Lung (tissue), 12 donors: Measurements from ENCODE around the gene ASAP3. TPM values are rescaled to one million over a fixed set of nuclear protein-coding genes. Genes with fewer than 3 reads are reported as not detected.

Experiments used
- ATAC-seq: fragments of 200-7000 bp; cut with Tn5 transposase; one replicate; pipeline ENCODE4 v1.9.1; 2020; ENCODE audit warnings: moderate number of reproducible peaks; ENCODE audit not compliant: insufficient read depth, low FRiP score
- DNase-seq, 3 donors: peaks; one replicate each; pipeline ENCODE4 v3.0.0-alpha.2; 2013 to 2017
- H3K27ac ChIP-seq, 2 donors: one replicate each; pipeline ENCODE4 v1.5.1; 2013; ENCODE audit warnings: mild to moderate bottlenecking in 2 of 2, moderate library complexity in 2 of 2, control low read depth in 1 of 2, inconsistent platforms in 1 of 2, low read depth in 1 of 2, low read length in 1 of 2
- H3K27me3 ChIP-seq, 3 donors: one replicate each; pipeline ENCODE4 v1.5.1; 2013; ENCODE audit warnings: low read length in 2 of 3; ENCODE audit not compliant: control insufficient read depth in 3 of 3, insufficient read depth in 3 of 3
- H3K36me3 ChIP-seq, 4 donors: one replicate each; pipeline ENCODE4 v1.5.1; 2013; ENCODE audit warnings: low read length in 4 of 4, mild to moderate bottlenecking in 1 of 4, moderate library complexity in 1 of 4; ENCODE audit not compliant: control insufficient read depth in 4 of 4, insufficient read depth in 4 of 4
- H3K4me1 ChIP-seq, 5 donors: one replicate each; pipeline ENCODE4 v1.5.1; 2013; ENCODE audit warnings: low read length in 5 of 5, mild to moderate bottlenecking in 2 of 5, moderate library complexity in 1 of 5; ENCODE audit not compliant: control insufficient read depth in 5 of 5, insufficient read depth in 5 of 5
- H3K4me3 ChIP-seq: one replicate; pipeline ENCODE4 v1.5.1; 2013; ENCODE audit warnings: mild to moderate bottlenecking, control low read depth, moderate library complexity
- H3K9ac ChIP-seq, 2 donors: one replicate each; pipeline ENCODE4 v1.5.1; 2013; ENCODE audit warnings: low read length in 2 of 2, control low read depth in 1 of 2; ENCODE audit not compliant: insufficient read depth in 1 of 2
- H3K9me3 ChIP-seq, 4 donors: one replicate each; pipeline ENCODE4 v1.5.1; 2013; ENCODE audit warnings: low read length in 3 of 4, mild to moderate bottlenecking in 1 of 4, moderate library complexity in 1 of 4; ENCODE audit not compliant: control insufficient read depth in 4 of 4, insufficient read depth in 3 of 4
- WGBS, 2 donors: extraction: QIAGEN DNeasy Blood & Tissue Kit; methylation state at CpG; one replicate each; pipeline ENCODE4 v1.1.7; 2013; 5-methylcytosine and 5-hydroxymethylcytosine counted together
- polyA plus RNA-seq, 2 donors: library from polyadenylated mRNA; stranded (reverse); fragments of 200-250 nt; gene quantifications; one replicate each; pipeline ENCODE4 v1.2.1, GENCODE V29; 2013
- total RNA-seq, 2 donors: library from RNA; depleted of rRNA in 1 of 2; stranded (reverse); fragments of >200 nt in 1 of 2; gene quantifications; one replicate each; pipeline ENCODE4 v1.2.1, GENCODE V29; 2014 to 2021
- TF ChIP-seq, protein P1 (sequence below): IDR thresholded peaks from 2 replicates; pipeline ENCODE4 v1.5.1; 2012; ENCODE audit warnings: mild to moderate bottlenecking; ENCODE audit errors: control extremely low read depth, extremely low read depth
- donor health status: control.
- donor health status: control.
- donor health status: Bipolar disorder and iron deficiency.
- donor health status: healthy.
- donor health status: DM: yes; HTN: yes; CAD: no.

ASAP3 gene
- total and polyA plus RNA-seq, 4 donors, result 16.9 to 38.1 (median 30.0) TPM

DNA sequence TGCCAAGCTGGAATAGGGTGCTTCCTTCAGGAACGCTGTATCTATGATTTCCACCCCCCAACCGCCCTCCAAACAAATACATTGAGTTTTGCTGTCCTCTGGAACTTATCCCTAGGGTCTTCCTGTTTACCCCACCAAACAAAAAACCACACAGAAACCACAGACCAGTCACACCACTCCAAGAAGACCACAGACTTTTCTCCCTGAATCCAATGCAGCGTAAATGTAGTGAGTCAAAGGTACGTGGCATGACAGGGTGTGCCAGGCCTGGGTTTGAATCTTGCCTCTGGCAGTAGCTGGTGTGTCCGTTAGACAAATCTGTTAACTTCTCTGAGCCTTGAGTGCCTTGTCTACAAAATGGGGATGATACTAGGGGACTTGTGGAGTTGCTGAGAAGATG, 27.8 kb downstream of the ASAP3 start:
- Histone ChIP-seq H3K36me3 (peaks cover 0 to 14% (median 7%) of the 10 kb centered on the region in 4 donors), H3K27ac (no peak overlapping the region), H3K27me3 (no peaks in the 10 kb centered on the region), H3K4me3 (no peak overlapping the region), H3K9me3 (no peaks in the 10 kb centered on the region), H3K4me1 (peaks cover 0 to 15% (median 7%) of the 10 kb centered on the region in 5 donors), H3K9ac (no peak overlapping the region)
- TF ChIP-seq, protein P1, sequence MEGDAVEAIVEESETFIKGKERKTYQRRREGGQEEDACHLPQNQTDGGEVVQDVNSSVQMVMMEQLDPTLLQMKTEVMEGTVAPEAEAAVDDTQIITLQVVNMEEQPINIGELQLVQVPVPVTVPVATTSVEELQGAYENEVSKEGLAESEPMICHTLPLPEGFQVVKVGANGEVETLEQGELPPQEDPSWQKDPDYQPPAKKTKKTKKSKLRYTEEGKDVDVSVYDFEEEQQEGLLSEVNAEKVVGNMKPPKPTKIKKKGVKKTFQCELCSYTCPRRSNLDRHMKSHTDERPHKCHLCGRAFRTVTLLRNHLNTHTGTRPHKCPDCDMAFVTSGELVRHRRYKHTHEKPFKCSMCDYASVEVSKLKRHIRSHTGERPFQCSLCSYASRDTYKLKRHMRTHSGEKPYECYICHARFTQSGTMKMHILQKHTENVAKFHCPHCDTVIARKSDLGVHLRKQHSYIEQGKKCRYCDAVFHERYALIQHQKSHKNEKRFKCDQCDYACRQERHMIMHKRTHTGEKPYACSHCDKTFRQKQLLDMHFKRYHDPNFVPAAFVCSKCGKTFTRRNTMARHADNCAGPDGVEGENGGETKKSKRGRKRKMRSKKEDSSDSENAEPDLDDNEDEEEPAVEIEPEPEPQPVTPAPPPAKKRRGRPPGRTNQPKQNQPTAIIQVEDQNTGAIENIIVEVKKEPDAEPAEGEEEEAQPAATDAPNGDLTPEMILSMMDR, result no peak
- 81 to 83% methylated on average over 5 of the region's 5 CpGs for WGBS, 2 donors
- DNase-seq (no peak), ATAC-seq (no peak)

DNA sequence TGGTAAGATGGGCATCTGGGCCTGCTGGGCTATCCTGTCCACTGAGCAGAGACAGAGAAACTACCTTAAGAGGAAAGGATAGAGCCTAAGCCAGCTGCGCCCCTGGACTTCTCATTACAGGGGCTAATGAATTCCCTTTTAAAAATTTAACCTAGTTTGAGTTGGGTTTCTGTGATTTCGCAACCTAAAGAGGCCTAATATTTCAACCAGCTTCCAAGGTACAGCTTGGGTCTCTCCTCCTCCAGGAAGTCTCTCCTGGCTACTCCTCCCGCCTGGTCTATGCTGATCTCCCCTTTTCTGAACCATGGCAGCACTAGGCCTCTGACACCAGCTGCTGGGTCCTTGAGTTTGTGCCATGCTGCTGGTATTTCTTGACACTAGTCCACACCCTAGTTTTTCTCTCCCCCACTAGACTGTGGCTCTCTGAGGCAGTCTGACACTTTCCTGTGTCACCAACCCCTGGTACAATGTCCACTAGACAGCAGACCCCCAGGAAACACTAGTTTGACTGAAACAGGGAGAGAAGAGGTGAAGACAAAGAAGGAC, 30.5 kb downstream of the ASAP3 start:
- Histone ChIP-seq H3K36me3 (peaks cover 0 to 19% (median 9%) of the 10 kb centered on the region in 4 donors), H3K9me3 (no peaks in the 10 kb centered on the region), H3K4me3 (no peak overlapping the region), H3K4me1 (peaks cover 0 to 15% (median 7%) of the 10 kb centered on the region in 5 donors), H3K27ac (peak overlapping the region in 1 of 2 donors; percentile 3), H3K9ac (no peak overlapping the region), H3K27me3 (no peaks in the 10 kb centered on the region)
- DNase-seq (no peak), ATAC-seq (no peak)
- TF ChIP-seq, protein P1, result no peak
- 80 to 84% methylated on average over 3 of the region's 3 CpGs for WGBS, 2 donors

DNA sequence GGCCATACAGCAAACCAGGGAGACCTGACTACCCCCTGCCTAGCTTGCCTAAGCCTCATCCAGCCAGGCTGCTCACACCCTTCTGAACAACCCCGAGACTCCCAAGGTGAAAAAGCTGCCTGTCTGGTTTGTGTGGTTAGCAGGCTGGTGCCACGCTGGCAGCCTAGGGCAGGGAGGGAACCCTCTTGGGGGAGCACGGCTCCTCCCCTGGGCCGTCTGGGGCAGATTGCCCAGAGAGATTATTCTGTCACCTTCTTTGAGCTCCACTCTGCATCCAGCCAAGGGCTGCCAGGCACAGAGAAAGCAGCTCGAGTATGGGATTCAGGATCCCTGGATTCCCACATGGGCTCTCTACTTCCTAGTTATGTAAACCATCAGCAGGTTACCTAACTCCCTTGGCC, 32.0 kb downstream of the ASAP3 start:
- H3K4me3 ChIP-seq, result no peak overlapping the region
- TF ChIP-seq, protein P1, result no peak
- H3K27me3 ChIP-seq, result no peaks in the 10 kb centered on the region
- H3K4me1 ChIP-seq, result peaks cover 0 to 15% (median 7%) of the 10 kb centered on the region in 5 donors
- H3K9ac ChIP-seq, result no peak overlapping the region
- peak; percentile 83 for ATAC-seq
- 22 to 27% methylated on average over 5 of the region's 5 CpGs for WGBS, 2 donors
- peak; percentile 64 to 87 (median 82) for DNase-seq
- peaks cover 0 to 19% (median 9%) of the 10 kb centered on the region in 4 donors for H3K36me3 ChIP-seq
- H3K27ac ChIP-seq, result peak overlapping the region in 1 of 2 donors; percentile 68
- H3K9me3 ChIP-seq, result no peaks in the 10 kb centered on the region

DNA sequence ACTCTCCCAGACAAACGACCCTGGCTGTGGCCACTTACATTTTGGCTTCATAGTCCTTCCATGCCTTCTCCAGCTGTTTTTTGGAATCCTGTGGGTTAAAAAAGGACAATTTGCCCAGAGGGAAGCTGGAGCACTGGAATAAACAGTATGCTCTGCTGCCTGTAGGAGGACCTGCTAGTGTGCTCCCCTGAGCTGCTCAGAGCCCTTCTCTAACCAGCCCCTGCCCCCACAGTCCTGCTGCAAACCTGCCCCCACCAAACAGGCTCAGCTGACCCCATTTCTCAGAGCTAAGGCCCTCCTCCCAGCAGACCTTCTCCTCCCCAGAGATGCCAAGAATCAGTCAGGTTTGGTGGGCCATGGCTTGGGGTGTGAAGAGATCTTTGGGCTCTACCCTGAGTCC, 32.5 kb downstream of the ASAP3 start:
- TF ChIP-seq, protein P1, result no peak
- H3K4me1 ChIP-seq, result peaks cover 0 to 15% (median 6%) of the 10 kb centered on the region in 5 donors
- H3K4me3 ChIP-seq, result no peak overlapping the region
- 46 to 71% methylated on average over 1 of the region's 1 CpG for WGBS, 2 donors
- H3K27ac ChIP-seq, result peak overlapping the region in 1 of 2 donors; percentile 68
- H3K27me3 ChIP-seq, result no peaks in the 10 kb centered on the region
- H3K36me3 ChIP-seq, result peaks cover 0 to 19% (median 8%) of the 10 kb centered on the region in 4 donors
- no peak overlapping the region for H3K9ac ChIP-seq
- no peaks in the 10 kb centered on the region for H3K9me3 ChIP-seq
- no peak for DNase-seq
- ATAC-seq, result no peak
